ENCODE measurements around the gene NRXN3. TPM values are rescaled to one million over a fixed set of nuclear protein-coding genes. Genes with fewer than 3 reads are reported as not detected.
A peak's percentile ranks its signal among the peaks of the same experiment; 100 is the strongest.

The NRXN3 gene
- total and polyA plus RNA-seq, 4 donors = 1.4 to 8.3 (median 4.4) TPM

DNA sequence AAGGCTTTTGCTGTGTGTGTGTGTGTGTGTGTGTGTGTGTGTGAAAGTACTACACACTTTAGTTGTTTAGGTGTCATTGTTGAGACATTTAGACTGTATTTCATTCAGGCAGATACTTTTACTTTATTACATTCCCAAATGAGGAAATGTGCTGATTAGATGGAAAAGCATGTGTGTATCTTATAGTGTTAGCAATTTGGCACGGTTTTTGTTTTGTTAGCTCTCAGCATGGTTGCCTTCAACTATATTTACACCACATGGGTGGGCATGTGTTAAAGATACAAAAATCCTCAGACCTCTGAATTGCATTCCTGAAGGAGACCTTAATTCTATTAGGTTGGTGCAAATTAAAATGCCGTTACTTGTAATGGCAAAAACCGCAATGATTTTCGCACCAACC, 1161.7 kb downstream of the NRXN3 start:
- H3K4me3 ChIP-seq = no peak overlapping the region
- no peaks in the 10 kb centered on the region for H3K4me1 ChIP-seq (ENCODE audit: control insufficient read depth in 5 of 5, insufficient read depth in 5 of 5, low read length in 5 of 5)
- no peaks in the 10 kb centered on the region for H3K36me3 ChIP-seq (ENCODE audit: control insufficient read depth in 4 of 4, insufficient read depth in 4 of 4, low read length in 4 of 4)
- TF ChIP-seq, protein P1, sequence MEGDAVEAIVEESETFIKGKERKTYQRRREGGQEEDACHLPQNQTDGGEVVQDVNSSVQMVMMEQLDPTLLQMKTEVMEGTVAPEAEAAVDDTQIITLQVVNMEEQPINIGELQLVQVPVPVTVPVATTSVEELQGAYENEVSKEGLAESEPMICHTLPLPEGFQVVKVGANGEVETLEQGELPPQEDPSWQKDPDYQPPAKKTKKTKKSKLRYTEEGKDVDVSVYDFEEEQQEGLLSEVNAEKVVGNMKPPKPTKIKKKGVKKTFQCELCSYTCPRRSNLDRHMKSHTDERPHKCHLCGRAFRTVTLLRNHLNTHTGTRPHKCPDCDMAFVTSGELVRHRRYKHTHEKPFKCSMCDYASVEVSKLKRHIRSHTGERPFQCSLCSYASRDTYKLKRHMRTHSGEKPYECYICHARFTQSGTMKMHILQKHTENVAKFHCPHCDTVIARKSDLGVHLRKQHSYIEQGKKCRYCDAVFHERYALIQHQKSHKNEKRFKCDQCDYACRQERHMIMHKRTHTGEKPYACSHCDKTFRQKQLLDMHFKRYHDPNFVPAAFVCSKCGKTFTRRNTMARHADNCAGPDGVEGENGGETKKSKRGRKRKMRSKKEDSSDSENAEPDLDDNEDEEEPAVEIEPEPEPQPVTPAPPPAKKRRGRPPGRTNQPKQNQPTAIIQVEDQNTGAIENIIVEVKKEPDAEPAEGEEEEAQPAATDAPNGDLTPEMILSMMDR (IDR thresholded peaks at IDR 0.05; ENCODE audit: control extremely low read depth, extremely low read depth) = no peak
- no peak for DNase-seq
- H3K27me3 ChIP-seq (ENCODE audit: control insufficient read depth in 3 of 3, insufficient read depth in 3 of 3, low read length in 2 of 3) = no peaks in the 10 kb centered on the region
- ATAC-seq (ENCODE audit: insufficient read depth, low FRiP score) = no peak
- no peak overlapping the region for H3K27ac ChIP-seq (ENCODE audit: low read depth in 1 of 2, low read length in 1 of 2)
- H3K9ac ChIP-seq (ENCODE audit: insufficient read depth in 1 of 2, low read length in 2 of 2) = no peak overlapping the region
- H3K9me3 ChIP-seq (ENCODE audit: control insufficient read depth in 4 of 4, insufficient read depth in 3 of 4, low read length in 3 of 4) = no peaks in the 10 kb centered on the region
- WGBS, 2 donors = 84 to 85% methylated on average over 4 of the region's 4 CpGs

DNA sequence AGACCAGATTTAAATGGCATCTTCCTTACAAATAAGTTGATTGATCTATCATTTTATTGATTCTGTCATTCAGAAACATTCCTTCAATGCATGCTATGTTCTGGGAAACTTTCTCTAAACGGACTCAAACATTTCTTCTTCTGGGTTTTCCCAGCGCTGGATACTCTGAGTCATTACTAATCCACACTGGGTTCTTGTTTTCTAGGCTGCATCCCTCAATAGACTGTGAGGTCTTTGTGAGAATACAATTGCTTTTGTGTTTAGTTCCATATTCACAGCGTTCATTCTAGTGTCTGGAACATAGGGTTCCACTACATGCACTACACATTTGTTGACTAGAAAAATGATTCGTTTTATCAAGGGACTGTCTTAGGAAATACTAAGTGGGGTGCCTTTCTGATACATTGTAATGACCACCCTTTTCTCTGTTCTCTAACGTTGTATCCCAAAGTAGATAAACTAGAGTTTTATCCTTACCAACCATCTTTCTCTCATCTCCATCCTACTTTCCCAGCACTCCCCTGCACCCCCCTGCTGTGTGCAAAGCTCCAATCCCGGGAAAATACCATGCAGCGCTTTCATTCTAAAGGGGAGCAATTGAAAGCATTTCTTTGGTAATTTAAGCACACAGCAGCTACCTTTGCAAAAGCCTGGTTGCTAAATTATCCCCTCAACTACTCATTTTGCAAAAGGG, 1162.5 kb downstream of the NRXN3 start:
- 40 to 51% methylated on average over 7 of the region's 7 CpGs for whole genome bisulfite sequencing, 2 donors
- H3K27me3 ChIP-seq (ENCODE audit: control insufficient read depth in 3 of 3, insufficient read depth in 3 of 3, low read length in 2 of 3) = no peaks in the 10 kb centered on the region
- H3K36me3 ChIP-seq (ENCODE audit: control insufficient read depth in 4 of 4, insufficient read depth in 4 of 4, low read length in 4 of 4) = no peaks in the 10 kb centered on the region
- H3K4me3 ChIP-seq = no peak overlapping the region
- H3K27ac ChIP-seq (ENCODE audit: low read depth in 1 of 2, low read length in 1 of 2) = no peak overlapping the region
- no peaks in the 10 kb centered on the region for H3K4me1 ChIP-seq (ENCODE audit: control insufficient read depth in 5 of 5, insufficient read depth in 5 of 5, low read length in 5 of 5)
- no peak overlapping the region for H3K9ac ChIP-seq (ENCODE audit: insufficient read depth in 1 of 2, low read length in 2 of 2)
- H3K9me3 ChIP-seq (ENCODE audit: control insufficient read depth in 4 of 4, insufficient read depth in 3 of 4, low read length in 3 of 4) = no peaks in the 10 kb centered on the region
- ATAC-seq (ENCODE audit: insufficient read depth, low FRiP score) = no peak
- no peak for DNase-seq
- TF ChIP-seq, protein P1 (IDR thresholded peaks at IDR 0.05; ENCODE audit: control extremely low read depth, extremely low read depth) = no peak

DNA sequence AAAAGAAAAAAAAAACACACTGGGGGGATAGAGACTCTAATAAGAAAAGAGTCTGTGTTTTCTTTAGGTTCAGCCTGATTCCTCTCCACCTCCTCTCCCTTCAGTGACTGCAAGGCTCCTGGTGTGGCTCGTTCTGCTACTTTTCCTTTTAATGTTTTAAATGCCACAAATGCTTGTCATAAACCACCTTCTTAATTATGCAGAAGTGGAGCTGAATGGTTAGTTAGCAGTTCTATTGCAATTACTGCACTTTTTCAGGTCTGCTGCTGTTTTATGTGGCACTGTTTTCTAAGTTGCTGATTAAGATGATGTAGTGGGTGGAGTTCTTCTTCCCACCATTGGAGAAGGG, 1163.0 kb downstream of the NRXN3 start:
- H3K36me3 ChIP-seq (ENCODE audit: control insufficient read depth in 4 of 4, insufficient read depth in 4 of 4, low read length in 4 of 4) = no peaks in the 10 kb centered on the region
- no peaks in the 10 kb centered on the region for H3K9me3 ChIP-seq (ENCODE audit: control insufficient read depth in 4 of 4, insufficient read depth in 3 of 4, low read length in 3 of 4)
- 9 to 30% methylated on average over 1 of the region's 1 CpG for WGBS, 2 donors
- DNase-seq = no peak
- H3K27ac ChIP-seq (ENCODE audit: low read depth in 1 of 2, low read length in 1 of 2) = peak overlapping the region in 1 of 2 donors; percentile 21
- TF ChIP-seq, protein P1 (IDR thresholded peaks at IDR 0.05; ENCODE audit: control extremely low read depth, extremely low read depth) = no peak
- H3K9ac ChIP-seq (ENCODE audit: insufficient read depth in 1 of 2, low read length in 2 of 2) = no peak overlapping the region
- H3K4me3 ChIP-seq = no peak overlapping the region
- no peak for ATAC-seq (ENCODE audit: insufficient read depth, low FRiP score)
- H3K4me1 ChIP-seq (ENCODE audit: control insufficient read depth in 5 of 5, insufficient read depth in 5 of 5, low read length in 5 of 5) = no peaks in the 10 kb centered on the region
- H3K27me3 ChIP-seq (ENCODE audit: control insufficient read depth in 3 of 3, insufficient read depth in 3 of 3, low read length in 2 of 3) = no peaks in the 10 kb centered on the region

DNA sequence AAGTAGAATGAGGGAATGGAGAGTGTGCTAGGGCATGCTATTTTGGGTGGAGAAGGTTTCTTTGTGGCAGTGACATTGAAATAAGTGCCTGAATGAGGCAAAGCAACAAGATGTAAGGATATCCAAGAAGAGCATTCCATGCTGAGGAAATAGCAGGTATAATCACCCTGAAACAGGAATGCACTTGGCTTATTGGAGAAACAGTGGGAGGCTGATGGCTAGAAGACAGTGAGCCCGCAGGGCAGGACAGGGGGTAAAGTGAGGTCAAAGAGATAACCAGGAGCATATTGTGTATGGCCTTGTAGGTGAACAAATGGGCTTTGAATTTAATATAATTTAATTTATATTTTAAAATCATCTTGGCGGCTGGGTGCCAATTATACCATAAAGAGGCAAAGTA, 1164.1 kb downstream of the NRXN3 start:
- Histone ChIP-seq H3K9ac (ENCODE audit: insufficient read depth in 1 of 2, low read length in 2 of 2) (no peak overlapping the region), H3K4me3 (no peak overlapping the region), H3K4me1 (ENCODE audit: control insufficient read depth in 5 of 5, insufficient read depth in 5 of 5, low read length in 5 of 5) (no peaks in the 10 kb centered on the region), H3K9me3 (ENCODE audit: control insufficient read depth in 4 of 4, insufficient read depth in 3 of 4, low read length in 3 of 4) (no peaks in the 10 kb centered on the region), H3K36me3 (ENCODE audit: control insufficient read depth in 4 of 4, insufficient read depth in 4 of 4, low read length in 4 of 4) (no peaks in the 10 kb centered on the region), H3K27ac (ENCODE audit: low read depth in 1 of 2, low read length in 1 of 2) (no peak overlapping the region), H3K27me3 (ENCODE audit: control insufficient read depth in 3 of 3, insufficient read depth in 3 of 3, low read length in 2 of 3) (no peaks in the 10 kb centered on the region)
- WGBS, 2 donors = 81 to 86% methylated on average over 2 of the region's 2 CpGs
- no peak for ATAC-seq (ENCODE audit: insufficient read depth, low FRiP score)
- TF ChIP-seq, protein P1 (IDR thresholded peaks at IDR 0.05; ENCODE audit: control extremely low read depth, extremely low read depth) = no peak
- DNase-seq = no peak

Measured in lung (tissue), 12 donors.